Measurements from ENCODE around the gene PDE5A.

The PDE5A gene

GRCh38 chr4:119493886-119494285, 134.7 kb downstream of the PDE5A start:
- Histone ChIP-seq H3K18ac (ENCODE audit: low read length) (no peak overlapping the region), H3K79me2 (ENCODE audit: control insufficient read depth, insufficient read depth, low read length) (no peaks in the 10 kb centered on the region), H3K4me2 (ENCODE audit: low read length) (no peak overlapping the region), H3K79me1 (ENCODE audit: low read length) (no peaks in the 10 kb centered on the region), H4K8ac (ENCODE audit: low read depth, low read length) (no peak overlapping the region), H3K4me1 (ENCODE audit: control insufficient read depth, low read depth, low read length) (no peaks in the 10 kb centered on the region), H2BK120ac (ENCODE audit: low read depth, low read length) (no peak overlapping the region), H3K9ac (ENCODE audit: low read length) (no peak overlapping the region), H3K27me3 (ENCODE audit: insufficient read depth, low read length, poor library complexity) (no peaks in the 10 kb centered on the region), H3K27ac (ENCODE audit: low read depth, low read length) (no peak overlapping the region), H3K4me3 (ENCODE audit: low read length) (no peak overlapping the region), H2BK5ac (ENCODE audit: low read length) (no peak overlapping the region), H2BK15ac (replicated peaks; ENCODE audit: low read depth) (no peak overlapping the region), H4K5ac (ENCODE audit: low read length) (no peak overlapping the region), H3K56ac (ENCODE audit: low read length) (no peak overlapping the region), H3K36me3 (ENCODE audit: control insufficient read depth, insufficient read depth, low read length) (no peaks in the 10 kb centered on the region), H3K4ac (ENCODE audit: low read depth, low read length) (no peak overlapping the region), H2AK5ac (ENCODE audit: low read length) (no peak overlapping the region), H3K23ac (ENCODE audit: low read length) (no peak overlapping the region)
- DNase-seq, result no peak
- no CpG with 5 or more reads among the region's 1 CpG for WGBS (ENCODE audit: extremely low coverage, insufficient coverage, low lambda C conversion rate)

GRCh38 chr4:119493419-119493818, 135.2 kb downstream of the PDE5A start:
- no peak overlapping the region for H2BK5ac ChIP-seq (ENCODE audit: low read length)
- no peaks in the 10 kb centered on the region for H3K4me1 ChIP-seq (ENCODE audit: control insufficient read depth, low read depth, low read length)
- DNase-seq, result no peak
- H3K79me2 ChIP-seq (ENCODE audit: control insufficient read depth, insufficient read depth, low read length), result no peaks in the 10 kb centered on the region
- H3K18ac ChIP-seq (ENCODE audit: low read length), result no peak overlapping the region
- H3K4ac ChIP-seq (ENCODE audit: low read depth, low read length), result no peak overlapping the region
- H2AK5ac ChIP-seq (ENCODE audit: low read length), result no peak overlapping the region
- no peak overlapping the region for H3K56ac ChIP-seq (ENCODE audit: low read length)
- H4K8ac ChIP-seq (ENCODE audit: low read depth, low read length), result no peak overlapping the region
- no peak overlapping the region for H3K27ac ChIP-seq (ENCODE audit: low read depth, low read length)
- H3K36me3 ChIP-seq (ENCODE audit: control insufficient read depth, insufficient read depth, low read length), result no peaks in the 10 kb centered on the region
- no peak overlapping the region for H3K9ac ChIP-seq (ENCODE audit: low read length)
- no peak overlapping the region for H2BK120ac ChIP-seq (ENCODE audit: low read depth, low read length)
- no peak overlapping the region for H3K4me2 ChIP-seq (ENCODE audit: low read length)
- H2BK15ac ChIP-seq (replicated peaks; ENCODE audit: low read depth), result no peak overlapping the region
- no peak overlapping the region for H4K5ac ChIP-seq (ENCODE audit: low read length)
- no peak overlapping the region for H3K23ac ChIP-seq (ENCODE audit: low read length)
- H3K27me3 ChIP-seq (ENCODE audit: insufficient read depth, low read length, poor library complexity), result no peaks in the 10 kb centered on the region
- no peak overlapping the region for H3K4me3 ChIP-seq (ENCODE audit: low read length)
- no peaks in the 10 kb centered on the region for H3K79me1 ChIP-seq (ENCODE audit: low read length)
- no CpG with 5 or more reads among the region's 1 CpG for WGBS (ENCODE audit: extremely low coverage, insufficient coverage, low lambda C conversion rate)

- Histone ChIP-seq H3K4ac (ENCODE audit: low read depth, low read length) (no peak overlapping the region), H3K4me2 (ENCODE audit: low read length) (no peak overlapping the region), H3K27me3 (ENCODE audit: insufficient read depth, low read length, poor library complexity) (no peaks in the 10 kb centered on the region), H3K4me1 (ENCODE audit: control insufficient read depth, low read depth, low read length) (no peaks in the 10 kb centered on the region), H3K9ac (ENCODE audit: low read length) (no peak overlapping the region), H3K23ac (ENCODE audit: low read length) (no peak overlapping the region), H2BK5ac (ENCODE audit: low read length) (no peak overlapping the region), H3K4me3 (ENCODE audit: low read length) (no peak overlapping the region), H3K56ac (ENCODE audit: low read length) (no peak overlapping the region), H3K18ac (ENCODE audit: low read length) (no peak overlapping the region), H3K27ac (ENCODE audit: low read depth, low read length) (no peak overlapping the region), H2AK5ac (ENCODE audit: low read length) (no peak overlapping the region), H3K79me2 (ENCODE audit: control insufficient read depth, insufficient read depth, low read length) (no peaks in the 10 kb centered on the region), H4K5ac (ENCODE audit: low read length) (no peak overlapping the region), H4K8ac (ENCODE audit: low read depth, low read length) (no peak overlapping the region), H3K79me1 (ENCODE audit: low read length) (no peaks in the 10 kb centered on the region), H2BK15ac (replicated peaks; ENCODE audit: low read depth) (no peak overlapping the region), H3K36me3 (ENCODE audit: control insufficient read depth, insufficient read depth, low read length) (no peaks in the 10 kb centered on the region), H2BK120ac (ENCODE audit: low read depth, low read length) (no peak overlapping the region)
- DNase-seq, result peak; percentile 73
- no CpG with 5 or more reads among the region's 3 CpGs for WGBS (ENCODE audit: extremely low coverage, insufficient coverage, low lambda C conversion rate)
Observed at GRCh38 chr4:119490335-119490734, 138.3 kb downstream of the PDE5A start.

- no peak overlapping the region for H3K9ac ChIP-seq (ENCODE audit: low read length)
- H3K23ac ChIP-seq (ENCODE audit: low read length), result no peak overlapping the region
- no peak overlapping the region for H4K8ac ChIP-seq (ENCODE audit: low read depth, low read length)
- no peak overlapping the region for H2BK15ac ChIP-seq (replicated peaks; ENCODE audit: low read depth)
- H3K79me1 ChIP-seq (ENCODE audit: low read length), result no peaks in the 10 kb centered on the region
- no peak overlapping the region for H3K4me2 ChIP-seq (ENCODE audit: low read length)
- no peaks in the 10 kb centered on the region for H3K27me3 ChIP-seq (ENCODE audit: insufficient read depth, low read length, poor library complexity)
- no peak overlapping the region for H3K27ac ChIP-seq (ENCODE audit: low read depth, low read length)
- H2AK5ac ChIP-seq (ENCODE audit: low read length), result no peak overlapping the region
- no peak for DNase-seq
- no peak overlapping the region for H3K56ac ChIP-seq (ENCODE audit: low read length)
- H2BK5ac ChIP-seq (ENCODE audit: low read length), result no peak overlapping the region
- H3K18ac ChIP-seq (ENCODE audit: low read length), result no peak overlapping the region
- H3K79me2 ChIP-seq (ENCODE audit: control insufficient read depth, insufficient read depth, low read length), result no peaks in the 10 kb centered on the region
- H3K36me3 ChIP-seq (ENCODE audit: control insufficient read depth, insufficient read depth, low read length), result no peaks in the 10 kb centered on the region
- H3K4ac ChIP-seq (ENCODE audit: low read depth, low read length), result no peak overlapping the region
- WGBS (ENCODE audit: extremely low coverage, insufficient coverage, low lambda C conversion rate), result no CpG with 5 or more reads among the region's 3 CpGs
- no peak overlapping the region for H2BK120ac ChIP-seq (ENCODE audit: low read depth, low read length)
- H3K4me3 ChIP-seq (ENCODE audit: low read length), result no peak overlapping the region
- H3K4me1 ChIP-seq (ENCODE audit: control insufficient read depth, low read depth, low read length), result no peaks in the 10 kb centered on the region
- H4K5ac ChIP-seq (ENCODE audit: low read length), result no peak overlapping the region
Observed at GRCh38 chr4:119489305-119489704, 139.3 kb downstream of the PDE5A start.

- no CpG with 5 or more reads among the region's 1 CpG for WGBS (ENCODE audit: extremely low coverage, insufficient coverage, low lambda C conversion rate)
- Histone ChIP-seq H3K4me2 (ENCODE audit: low read length) (no peak overlapping the region), H3K36me3 (ENCODE audit: control insufficient read depth, insufficient read depth, low read length) (peaks cover 1% of the 10 kb centered on the region), H2BK15ac (replicated peaks; ENCODE audit: low read depth) (no peak overlapping the region), H3K4me3 (ENCODE audit: low read length) (no peak overlapping the region), H3K18ac (ENCODE audit: low read length) (no peak overlapping the region), H3K79me1 (ENCODE audit: low read length) (no peaks in the 10 kb centered on the region), H3K23ac (ENCODE audit: low read length) (no peak overlapping the region), H4K5ac (ENCODE audit: low read length) (no peak overlapping the region), H4K8ac (ENCODE audit: low read depth, low read length) (no peak overlapping the region), H3K27ac (ENCODE audit: low read depth, low read length) (no peak overlapping the region), H3K9ac (ENCODE audit: low read length) (no peak overlapping the region), H2AK5ac (ENCODE audit: low read length) (no peak overlapping the region), H3K79me2 (ENCODE audit: control insufficient read depth, insufficient read depth, low read length) (no peaks in the 10 kb centered on the region), H2BK5ac (ENCODE audit: low read length) (no peak overlapping the region), H3K27me3 (ENCODE audit: insufficient read depth, low read length, poor library complexity) (no peaks in the 10 kb centered on the region), H2BK120ac (ENCODE audit: low read depth, low read length) (no peak overlapping the region), H3K4ac (ENCODE audit: low read depth, low read length) (no peak overlapping the region), H3K56ac (ENCODE audit: low read length) (no peak overlapping the region), H3K4me1 (ENCODE audit: control insufficient read depth, low read depth, low read length) (no peaks in the 10 kb centered on the region)
- no peak for DNase-seq
Observed at GRCh38 chr4:119480331-119480730, 148.3 kb downstream of the PDE5A start.

- DNase-seq, result no peak
Observed at GRCh38 chr4:119479835-119480234, 148.8 kb downstream of the PDE5A start.

More at GRCh38 chr4:119479835-119480234, 148.8 kb downstream of the PDE5A start:
- no peak overlapping the region for H3K4me2 ChIP-seq (ENCODE audit: low read length)
- H2AK5ac ChIP-seq (ENCODE audit: low read length), result no peak overlapping the region
- H3K4ac ChIP-seq (ENCODE audit: low read depth, low read length), result no peak overlapping the region
- no peak overlapping the region for H2BK15ac ChIP-seq (replicated peaks; ENCODE audit: low read depth)
- no peak overlapping the region for H2BK120ac ChIP-seq (ENCODE audit: low read depth, low read length)
- no peak overlapping the region for H3K4me3 ChIP-seq (ENCODE audit: low read length)
- no peak overlapping the region for H2BK5ac ChIP-seq (ENCODE audit: low read length)
- no peak overlapping the region for H4K5ac ChIP-seq (ENCODE audit: low read length)
- H3K79me2 ChIP-seq (ENCODE audit: control insufficient read depth, insufficient read depth, low read length), result no peaks in the 10 kb centered on the region
- H3K9ac ChIP-seq (ENCODE audit: low read length), result no peak overlapping the region
- no peak overlapping the region for H3K18ac ChIP-seq (ENCODE audit: low read length)
- no peak overlapping the region for H3K23ac ChIP-seq (ENCODE audit: low read length)
- H3K36me3 ChIP-seq (ENCODE audit: control insufficient read depth, insufficient read depth, low read length), result peaks cover 1% of the 10 kb centered on the region
- H3K4me1 ChIP-seq (ENCODE audit: control insufficient read depth, low read depth, low read length), result no peaks in the 10 kb centered on the region
- no peaks in the 10 kb centered on the region for H3K27me3 ChIP-seq (ENCODE audit: insufficient read depth, low read length, poor library complexity)
- H3K27ac ChIP-seq (ENCODE audit: low read depth, low read length), result no peak overlapping the region
- H3K79me1 ChIP-seq (ENCODE audit: low read length), result no peaks in the 10 kb centered on the region
- H4K8ac ChIP-seq (ENCODE audit: low read depth, low read length), result no peak overlapping the region
- H3K56ac ChIP-seq (ENCODE audit: low read length), result no peak overlapping the region

Measured in mesendoderm (in vitro differentiated cells).